IPS-NIHi7 (cell line): ENCODE data around the gene ULBP2.
"Not testable (repeated sequence)": the region's sequence is repeated elsewhere in the genome, so short reads cannot be mapped to it uniquely, and the experiment has no call there.

Source experiments
- DNase-seq: peaks from one replicate; pipeline ENCODE4 v3.0.0; 2012; ENCODE audit warnings: mixed read lengths; ENCODE audit errors: extremely low spot score

ULBP2 gene

GRCh38 chr6:149908480-149908879 is 33.3 kb upstream of the ULBP2 start:
- not testable (repeated sequence) for DNase-seq

- no peak for DNase-seq
Observed at GRCh38 chr6:149909701-149910470, 31.9 kb upstream of the ULBP2 start.

- no peak for DNase-seq
Observed at GRCh38 chr6:149910721-149911151, 31.1 kb upstream of the ULBP2 start.

- not testable (repeated sequence) for DNase-seq
Observed at GRCh38 chr6:149912680-149913079, 29.1 kb upstream of the ULBP2 start.

DNA sequence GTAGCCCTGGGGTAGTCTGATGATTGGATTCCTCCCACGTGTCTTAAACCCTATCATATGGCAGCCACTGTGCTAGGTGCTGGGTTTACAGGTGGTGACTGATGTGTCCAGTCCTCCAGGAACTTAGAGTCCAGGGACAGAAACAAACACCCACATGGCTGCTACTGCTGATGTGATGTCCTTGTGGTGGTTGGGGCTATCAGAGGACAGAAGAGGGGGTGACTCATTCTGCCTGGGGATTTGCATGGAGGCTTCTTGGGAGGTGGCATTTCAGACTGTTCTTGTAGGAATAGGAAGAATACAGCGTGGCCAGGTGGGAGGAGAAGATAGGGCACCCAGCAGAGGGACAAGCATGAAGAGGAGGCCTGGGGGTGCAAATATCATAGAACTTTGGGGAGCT is 28.7 kb upstream of the ULBP2 start:
- no peak for DNase-seq

DNA sequence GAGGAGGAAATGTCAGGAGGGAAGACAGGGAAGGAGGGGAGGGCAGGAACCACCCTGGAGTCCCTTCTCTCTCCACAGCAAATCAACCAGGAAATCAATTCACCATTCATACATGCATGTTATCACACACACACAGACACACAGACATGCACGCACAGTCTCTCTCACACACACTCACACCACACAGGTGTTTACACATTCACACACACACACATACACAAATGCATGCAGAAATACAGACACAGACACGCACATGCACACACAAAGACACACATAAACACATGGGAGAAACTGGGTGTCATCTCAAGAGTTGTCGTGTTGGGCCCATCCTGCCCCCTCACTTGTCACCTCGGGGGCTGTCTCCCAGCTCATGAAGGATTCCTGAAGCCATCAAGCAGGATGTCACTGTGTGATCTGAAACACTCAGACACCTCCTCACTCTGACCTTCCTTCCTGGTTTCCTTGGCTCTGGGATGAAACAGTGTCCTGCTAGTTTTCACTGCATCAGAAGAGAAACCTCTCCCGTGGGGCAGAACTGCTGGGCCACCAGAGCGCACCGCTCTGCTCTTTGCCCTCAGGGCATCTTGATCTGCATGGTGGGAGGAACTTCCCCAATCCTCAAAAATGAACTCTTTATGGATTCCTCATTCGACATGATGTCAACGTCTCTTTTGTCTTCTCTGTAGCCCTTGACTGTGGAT is 28.1 kb upstream of the ULBP2 start:
- no peak for DNase-seq

DNA sequence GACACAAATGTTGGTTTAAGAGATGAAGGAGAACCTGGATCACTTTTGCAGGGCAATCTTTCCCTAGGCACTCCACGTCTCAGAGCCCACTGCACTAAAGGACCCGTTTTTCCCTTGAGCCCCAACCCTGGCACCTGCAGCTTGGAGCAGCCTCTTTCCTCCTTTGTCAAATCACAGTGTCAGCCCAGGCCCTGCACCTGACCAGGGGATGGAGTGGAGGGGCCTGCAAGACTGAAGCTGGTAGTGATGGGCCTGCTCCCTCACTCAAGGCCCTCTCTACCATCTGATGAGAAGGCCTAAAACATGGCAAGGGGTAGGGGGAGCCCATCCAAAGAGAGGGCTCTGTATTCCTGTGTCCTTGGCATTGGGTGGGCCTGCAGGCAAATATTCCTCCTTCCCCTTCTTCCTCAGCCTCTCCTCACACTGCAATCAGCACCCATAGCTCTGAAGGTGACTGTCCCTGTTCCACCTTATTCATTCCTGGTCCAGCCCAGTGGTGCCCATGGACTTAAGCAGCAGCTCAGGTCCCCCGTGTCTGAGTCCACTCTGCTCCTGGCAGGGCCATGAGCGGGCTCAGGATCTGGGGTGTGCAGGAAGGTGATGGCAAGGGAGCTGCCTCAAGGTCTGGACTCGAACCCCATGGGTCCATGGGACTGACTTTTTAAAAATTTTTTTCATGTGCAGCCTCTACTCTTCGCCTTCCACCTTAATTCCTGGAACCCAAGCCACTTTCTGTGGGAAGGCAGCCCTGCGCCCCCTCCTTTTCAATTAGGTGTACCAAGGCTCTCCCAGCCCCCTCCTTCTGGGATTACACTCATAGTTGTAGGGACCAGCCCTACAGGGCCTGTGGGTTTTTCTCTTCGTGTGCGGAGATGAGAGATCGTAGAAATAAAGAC is 25.6 kb upstream of the ULBP2 start:
- no peak for DNase-seq

GRCh38 chr6:149917679-149918078 is 24.1 kb upstream of the ULBP2 start:
- DNase-seq = no peak

DNA sequence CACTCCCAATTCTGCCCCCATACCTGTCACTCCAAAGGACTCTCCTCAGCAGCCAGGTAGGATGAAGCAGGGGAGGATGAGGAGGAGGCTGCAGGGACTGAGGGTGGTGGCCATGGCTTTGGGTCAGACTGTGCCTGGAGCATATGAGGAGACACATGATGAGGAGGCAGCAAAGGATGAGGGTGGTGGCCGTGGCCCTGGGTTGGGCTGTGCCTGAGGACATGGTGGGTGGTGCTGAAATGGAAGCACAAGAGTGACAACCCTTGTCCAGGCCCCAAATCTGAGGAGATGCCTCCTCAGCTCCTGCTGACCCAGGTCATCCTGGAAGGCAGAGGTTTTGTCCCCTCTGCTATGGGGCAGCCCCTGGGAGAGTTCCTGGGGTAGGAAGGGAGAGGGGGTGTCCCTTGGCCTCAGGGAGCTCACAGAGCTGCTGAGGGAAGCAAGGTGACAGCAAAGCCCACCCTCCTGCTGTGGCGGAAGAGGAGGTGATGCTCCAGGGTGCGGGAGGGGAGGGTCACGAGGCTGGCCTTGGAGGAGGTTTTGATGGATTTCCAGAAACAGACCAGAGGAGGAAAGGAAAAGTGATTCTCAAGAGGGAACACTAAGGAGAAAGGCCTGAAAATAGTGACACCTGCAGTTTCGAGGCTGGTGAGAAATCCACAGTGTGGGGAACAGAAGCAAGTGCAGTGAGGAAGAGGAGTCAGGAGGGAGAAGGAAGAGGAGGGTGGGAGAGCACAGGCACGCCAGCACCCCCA is 23.5 kb upstream of the ULBP2 start:
- no peak for DNase-seq

GRCh38 chr6:149919126-149919833 is 22.5 kb upstream of the ULBP2 start:
- DNase-seq = not testable (repeated sequence)

GRCh38 chr6:149919834-149920225 is 22.0 kb upstream of the ULBP2 start:
- DNase-seq = no peak

DNA sequence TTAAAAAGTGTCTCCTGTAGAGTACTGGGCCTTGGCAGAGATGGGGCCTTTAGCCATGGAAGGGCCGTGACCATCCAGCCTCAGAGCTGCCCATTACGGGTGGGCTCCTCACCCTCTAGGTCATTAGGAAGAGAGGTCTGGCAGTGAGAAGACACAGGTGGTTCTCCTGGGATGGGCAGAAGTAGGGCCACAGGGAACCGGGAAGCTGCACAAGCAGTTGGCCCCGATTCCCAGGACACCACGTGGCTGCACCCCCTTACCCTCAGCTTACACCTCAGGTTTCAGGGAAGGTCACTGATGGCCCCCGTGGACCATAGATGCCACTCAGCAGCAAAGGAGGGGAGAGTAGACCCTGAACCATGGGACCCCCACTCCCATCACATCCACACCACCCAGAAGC is 20.5 kb upstream of the ULBP2 start:
- DNase-seq = no peak

DNA sequence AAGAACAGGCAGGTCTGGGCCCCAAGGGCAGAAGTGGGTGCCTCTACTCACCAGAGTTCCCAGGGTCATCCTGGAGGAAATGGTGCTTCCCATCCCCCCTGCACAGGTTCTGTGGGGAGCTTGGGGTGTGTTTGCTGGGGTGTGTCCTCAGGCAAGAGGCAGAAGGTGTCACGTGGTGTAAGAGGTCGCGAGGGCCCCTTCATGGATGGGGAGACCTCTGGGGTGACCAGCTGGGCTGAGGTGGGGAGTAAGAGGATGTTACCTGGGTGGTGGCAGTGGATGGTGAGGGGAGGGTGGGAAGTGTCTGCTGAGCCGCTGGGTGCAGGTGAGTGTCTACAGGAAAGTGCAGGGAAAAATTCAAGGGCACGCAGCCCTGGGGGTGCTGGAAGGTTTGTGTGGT is 19.7 kb upstream of the ULBP2 start:
- not testable (repeated sequence) for DNase-seq

- DNase-seq = peak; percentile 95
Observed at GRCh38 chr6:149922642-149923326, 19.0 kb upstream of the ULBP2 start, which contains the start of gene RAET1G. Gene RAET1G (minus strand): TSS chr6:149923121. CDS start chr6:149923010, 111 bp downstream.

GRCh38 chr6:149923327-149923986 is 18.4 kb upstream of the ULBP2 start:
- no peak for DNase-seq

DNA sequence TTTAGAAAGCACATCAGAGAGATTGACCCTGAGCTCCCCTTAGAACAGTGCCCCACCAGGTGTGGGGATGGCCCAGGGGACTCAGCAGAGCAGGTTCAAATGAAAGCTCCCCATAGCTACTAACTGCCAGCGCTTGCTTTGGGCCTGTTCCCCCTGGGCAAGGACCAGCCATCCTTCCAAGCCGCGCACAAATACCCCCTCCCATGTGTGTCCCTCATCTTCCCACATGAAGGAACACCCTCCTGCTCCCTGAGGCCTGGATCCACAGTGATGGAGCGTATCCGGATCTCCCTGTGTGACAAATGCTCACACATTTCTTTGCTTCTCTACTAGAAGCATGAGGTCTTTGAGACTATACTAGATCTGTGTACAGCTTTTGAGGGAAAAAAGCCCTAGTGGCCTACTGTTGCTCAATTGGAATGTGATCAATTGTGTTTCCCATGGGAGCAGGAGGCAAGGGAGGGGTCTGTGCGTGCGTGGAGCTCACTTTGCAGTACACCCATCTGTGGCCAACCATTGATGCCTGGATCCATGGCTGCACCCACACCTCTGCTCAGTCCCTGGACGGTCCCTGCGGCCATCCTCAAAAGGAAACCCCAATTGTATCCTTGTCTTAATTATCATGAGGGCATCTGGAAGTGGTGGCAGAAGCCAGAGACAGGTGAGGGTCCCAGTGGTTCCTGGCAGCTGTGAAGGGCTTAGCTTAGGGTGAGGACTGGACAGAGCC is 17.4 kb upstream of the ULBP2 start:
- DNase-seq = no peak

GRCh38 chr6:149924933-149925252 is 16.9 kb upstream of the ULBP2 start:
- DNase-seq = no peak

DNA sequence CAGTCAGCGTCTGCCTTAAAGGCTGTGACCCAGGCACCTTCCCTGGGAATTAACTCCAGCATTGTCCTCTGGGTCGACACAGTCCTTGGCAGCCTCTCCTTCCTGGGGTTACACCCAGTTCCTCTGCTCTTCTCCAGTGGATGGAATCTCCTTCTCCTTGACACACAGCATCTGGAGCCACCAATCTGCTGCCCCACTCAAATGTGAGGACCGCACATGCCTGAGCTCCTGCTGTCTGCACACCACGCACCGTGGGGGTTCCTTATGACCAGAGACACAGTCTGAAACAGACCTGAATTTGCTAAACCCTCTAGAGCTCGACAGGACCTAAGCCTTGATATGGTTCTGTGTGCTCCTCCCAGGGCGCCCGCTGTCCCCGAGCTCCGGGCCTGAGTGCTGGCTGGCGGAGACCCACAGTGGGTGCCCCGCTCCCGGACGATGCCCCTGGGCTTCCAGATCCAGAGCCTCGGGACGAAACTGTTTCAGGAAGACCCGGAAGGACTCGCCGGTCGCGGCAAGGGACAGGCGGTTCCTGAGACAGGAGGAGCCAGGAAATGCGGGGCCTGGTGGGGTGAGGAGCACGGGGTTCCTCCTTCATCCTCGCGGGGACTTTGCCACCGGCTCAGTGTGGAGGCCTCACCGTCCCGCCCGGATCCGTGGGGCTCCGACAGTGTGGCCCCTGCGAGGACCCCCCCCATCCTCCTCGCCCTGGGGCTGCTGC is 16.4 kb upstream of the ULBP2 start:
- no peak for DNase-seq
